ENCODE data around the gene ULK3. TPM values are rescaled to one million over a fixed set of nuclear protein-coding genes. Genes with fewer than 3 reads are reported as not detected.
A peak's percentile ranks its signal among the peaks of the same experiment; 100 is the strongest.

ULK3 gene
- total and polyA plus RNA-seq, 2 of the 4 experiments (the other 2 are of a cell fraction): 11.8 to 22.7 TPM

DNA sequence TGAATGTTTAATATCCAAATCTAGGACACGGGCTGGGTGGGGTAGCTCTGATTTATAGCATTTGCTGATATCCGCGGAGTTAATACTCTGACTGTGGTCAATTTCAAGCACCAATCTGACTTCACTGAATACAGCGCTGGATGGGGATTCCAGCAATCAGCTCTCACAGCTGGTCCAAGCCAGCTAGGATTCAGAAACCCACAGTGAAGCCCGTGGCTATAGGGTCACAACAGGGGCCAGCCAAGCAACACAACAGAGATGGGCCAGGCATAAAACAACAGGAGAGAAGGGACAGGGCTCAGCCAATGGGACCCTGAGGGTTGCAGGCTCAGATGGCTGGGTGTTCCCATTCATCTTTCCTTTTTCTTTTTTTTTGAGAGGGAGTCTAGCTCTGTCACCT is 35.7 kb downstream of the ULK3 start:
- H3K9me1 ChIP-seq (ENCODE audit: insufficient read depth, low read length): peaks cover 5% of the 10 kb centered on the region
- H2AK5ac ChIP-seq (ENCODE audit: low read depth, low read length): no peak overlapping the region
- H3K4me2 ChIP-seq (ENCODE audit: low read depth, low read length): no peak overlapping the region
- H3K4me3 ChIP-seq (ENCODE audit: insufficient read depth, low read depth, low read length): no peak overlapping the region
- H3K9me3 ChIP-seq (ENCODE audit: control insufficient read depth, insufficient read depth, low read length): no peaks in the 10 kb centered on the region
- no peak overlapping the region for H2BK5ac ChIP-seq (ENCODE audit: low read depth, low read length, poor library complexity, severe bottlenecking)
- peaks cover 5% of the 10 kb centered on the region; the same call in 1 of the 2 replicates for H4K20me1 ChIP-seq (ENCODE audit: insufficient read depth, low read length)
- no peak overlapping the region for H4K5ac ChIP-seq (ENCODE audit: low read depth, low read length)
- intact Hi-C loops (cut with micrococcal nuclease): no loop called here
- H3K23ac ChIP-seq (ENCODE audit: low read depth, low read length): no peak overlapping the region
- H4K8ac ChIP-seq (ENCODE audit: low read depth in 2 of 2, low read length in 2 of 2): no peak overlapping the region
- no peak overlapping the region for H2BK15ac ChIP-seq (ENCODE audit: low read depth, low read length)
- ChIA-PET POLR2A (ENCODE audit: unreplicated experiment) (no interaction called here), CTCF (no interaction called here)
- H2BK120ac ChIP-seq (ENCODE audit: low read depth, low read length): no peak overlapping the region
- WGBS, 2 experiments (ENCODE audit: extremely low coverage in 2 of 2, insufficient read length in 1 of 2): 76% methylated on average over 5 of the region's 5 CpGs; no CpG with 5 or more reads in 1 of the 2 experiments
- no peak overlapping the region for H2AFZ ChIP-seq (replicated peaks; ENCODE audit: low read length, poor library complexity)
- no peak for TF ChIP-seq RFX5 (IDR thresholded peaks at IDR 0.05; ENCODE audit: low read depth, low read length)
- no peak for TF ChIP-seq FOS (IDR thresholded peaks at IDR 0.05; ENCODE audit: low read depth, low read length)
- TF ChIP-seq MAZ (IDR thresholded peaks at IDR 0.05; ENCODE audit: borderline replicate concordance, low read depth, low read length): no peak
- BruUV-seq (replicated peaks): no TSS peak
- H2BK20ac ChIP-seq (ENCODE audit: low read depth, low read length): no peak overlapping the region
- no peak overlapping the region for H2AK9ac ChIP-seq (replicated peaks; ENCODE audit: low read depth, low read length, poor library complexity)
- ATAC-seq (ENCODE audit: low read depth) (no peak), DNase-seq (peak; percentile 28)
- H3K36me3 ChIP-seq (ENCODE audit: control insufficient read depth, insufficient read depth, low read length): peaks cover 14% of the 10 kb centered on the region
- peaks cover 0 to 3% of the 10 kb centered on the region in 2 experiments; a peak in 1 of 4 replicates for H3K79me1 ChIP-seq (ENCODE audit: low read depth in 1 of 2, low read length in 2 of 2)
- no peak overlapping the region for H4K91ac ChIP-seq (ENCODE audit: insufficient read depth, low read depth, low read length)
- no peaks in the 10 kb centered on the region for H3K27me3 ChIP-seq (ENCODE audit: control insufficient read depth, insufficient read depth, low read length)
- H3K27ac ChIP-seq (ENCODE audit: insufficient read depth, low read length): no peak overlapping the region
- in situ Hi-C loops (cut with MboI; ENCODE audit: low sequenced_read_pairs): no loop called here
- H3K9ac ChIP-seq (ENCODE audit: low read depth, low read length): no peak overlapping the region
- H3K18ac ChIP-seq (ENCODE audit: low read depth, low read length): no peak overlapping the region
- no peak overlapping the region for H3K4ac ChIP-seq (ENCODE audit: low read depth, low read length)
- no peaks in the 10 kb centered on the region for H3K4me1 ChIP-seq (ENCODE audit: control insufficient read depth, insufficient read depth, low read length)
- H3K56ac ChIP-seq (ENCODE audit: extremely low read depth, insufficient read depth, low read length): no peak overlapping the region
- dilution Hi-C loops (cut with HindIII; ENCODE audit: low sequenced_read_pairs, unreplicated experiment): no loop called here
- H3K14ac ChIP-seq (replicated peaks; ENCODE audit: low read depth, low read length): no peak overlapping the region

All from IMR-90 (cell line).